HepG2 (cell line): Measurements from ENCODE around the gene MAN1B1. TPM values are rescaled to one million over a fixed set of nuclear protein-coding genes. Genes with fewer than 3 reads are reported as not detected.

ENCODE experiments used
- AGO1 ChIP-seq: fragments of 200-400 bp; formaldehyde crosslinking; IDR thresholded peaks from 2 replicates; pipeline ENCODE4 v1.6.1; 2017; ENCODE audit warnings: mild to moderate bottlenecking, low read depth, low read length, moderate library complexity; ENCODE audit not compliant: poor library complexity, severe bottlenecking
- ARID5B ChIP-seq: IDR thresholded peaks from 2 replicates; pipeline ENCODE4 v1.4.0; 2020; ENCODE audit warnings: mild to moderate bottlenecking, missing genetic modification reagents
- BCL3 ChIP-seq: sonication (generic); formaldehyde crosslinking; IDR thresholded peaks from 2 replicates; pipeline ENCODE4 v1.5.1; 2020; ENCODE audit warnings: mild to moderate bottlenecking, missing genetic modification reagents, moderate library complexity
- FUBP1 ChIP-seq: sonication (generic); formaldehyde crosslinking; IDR thresholded peaks from 2 replicates; pipeline ENCODE4 v1.5.1; 2020; ENCODE audit warnings: missing genetic modification reagents, mild to moderate bottlenecking, borderline replicate concordance
- KDM5B ChIP-seq: sonication (generic); formaldehyde crosslinking; IDR thresholded peaks from 2 replicates; pipeline ENCODE4 v1.4.0; 2020; ENCODE audit warnings: missing genetic modification reagents, mild to moderate bottlenecking, borderline replicate concordance
- KLF13 ChIP-seq: sonication (generic); formaldehyde crosslinking; IDR thresholded peaks from 2 replicates; pipeline ENCODE4 v1.4.0; 2020; ENCODE audit warnings: mild to moderate bottlenecking, missing genetic modification reagents
- NR2F2 ChIP-seq: IDR thresholded peaks from 2 replicates; pipeline ENCODE4 v1.6.1; 2012; ENCODE audit warnings: low read depth, inconsistent platforms, borderline replicate concordance
- PATZ1 ChIP-seq: sonication (generic); formaldehyde crosslinking; IDR thresholded peaks from 2 replicates; pipeline ENCODE4 v1.4.0; 2020; ENCODE audit warnings: missing genetic modification reagents
- PHF5A ChIP-seq: IDR thresholded peaks from one replicate; pipeline ENCODE4 v1.6.1; 2018; ENCODE audit warnings: low read depth, missing genetic modification reagents; ENCODE audit not compliant: unreplicated experiment
- PHF8 ChIP-seq: sonication (generic); formaldehyde crosslinking; IDR thresholded peaks from 2 replicates; pipeline ENCODE4 v1.5.0; 2020; ENCODE audit warnings: missing genetic modification reagents
- PPARG ChIP-seq: conservative IDR thresholded peaks from 2 replicates; pipeline ENCODE4 v1.6.1; 2016; ENCODE audit warnings: missing biosample characterization, missing genetic modification reagents
- SATB2 ChIP-seq: sonication (generic); formaldehyde crosslinking; IDR thresholded peaks from 2 replicates; pipeline ENCODE4 v1.5.0; 2020; ENCODE audit warnings: missing genetic modification reagents
- SPEN ChIP-seq: sonication (generic); formaldehyde crosslinking; IDR thresholded peaks from 2 replicates; pipeline ENCODE4 v1.5.1; 2020; ENCODE audit warnings: low read depth, mild to moderate bottlenecking, missing genetic modification reagents
- TGIF2 ChIP-seq: IDR thresholded peaks from 2 replicates; pipeline ENCODE4 v1.6.1; 2016; ENCODE audit warnings: control low read depth, missing compliant biosample characterization
- ZBTB46 ChIP-seq: sonication (generic); formaldehyde crosslinking; IDR thresholded peaks from 2 replicates; pipeline ENCODE4 v1.4.0; 2020; ENCODE audit warnings: mild to moderate bottlenecking, missing genetic modification reagents, borderline replicate concordance
- ZNF383 ChIP-seq: sonication (generic); formaldehyde crosslinking; IDR thresholded peaks from 2 replicates; pipeline ENCODE4 v1.4.0; 2020; ENCODE audit warnings: missing genetic modification reagents, mild to moderate bottlenecking, borderline replicate concordance
- ZNF430 ChIP-seq: sonication (generic); formaldehyde crosslinking; IDR thresholded peaks from 2 replicates; pipeline ENCODE4 v1.9.0; 2021; ENCODE audit warnings: mild to moderate bottlenecking, missing genetic modification reagents
- ZNF776 ChIP-seq: sonication (generic); formaldehyde crosslinking; IDR thresholded peaks from 2 replicates; pipeline ENCODE4 v1.4.0; 2020; ENCODE audit warnings: mild to moderate bottlenecking, missing genetic modification reagents
- polyA plus RNA-seq, 8 experiments: library from polyadenylated mRNA; depleted of rRNA in 3 of 8; stranded (reverse) in 7 of 8; unstranded in 1 of 8; fragments of >200 nt; fragmentation: Illumina TruSeq in 4 of 8; extraction: Trizol in 4 of 8; gene quantifications; 2 replicates each; pipeline versions ENCODE4 v1.2.1 to v1.2.3, GENCODE V29; 2011 to 2016; ENCODE audit warnings: low read depth in 4 of 8, missing spikeins in 1 of 8, mixed read lengths in 1 of 8; ENCODE audit not compliant: insufficient read depth in 1 of 8
- total RNA-seq, 5 experiments: library from RNA; depleted of rRNA; stranded (reverse); fragments of >200 nt; fragmentation: Illumina TruSeq; extraction: Trizol; gene quantifications; 2 replicates each; pipeline ENCODE4 v1.2.3, GENCODE V29; 2016; ENCODE audit warnings: low read depth in 1 of 5

Gene MAN1B1
- total and polyA plus RNA-seq, 2 of the 13 experiments (the other 11 are each of a cell fraction or from before 2014, with no cell fraction given), result 48.9 to 59.5 TPM

DNA sequence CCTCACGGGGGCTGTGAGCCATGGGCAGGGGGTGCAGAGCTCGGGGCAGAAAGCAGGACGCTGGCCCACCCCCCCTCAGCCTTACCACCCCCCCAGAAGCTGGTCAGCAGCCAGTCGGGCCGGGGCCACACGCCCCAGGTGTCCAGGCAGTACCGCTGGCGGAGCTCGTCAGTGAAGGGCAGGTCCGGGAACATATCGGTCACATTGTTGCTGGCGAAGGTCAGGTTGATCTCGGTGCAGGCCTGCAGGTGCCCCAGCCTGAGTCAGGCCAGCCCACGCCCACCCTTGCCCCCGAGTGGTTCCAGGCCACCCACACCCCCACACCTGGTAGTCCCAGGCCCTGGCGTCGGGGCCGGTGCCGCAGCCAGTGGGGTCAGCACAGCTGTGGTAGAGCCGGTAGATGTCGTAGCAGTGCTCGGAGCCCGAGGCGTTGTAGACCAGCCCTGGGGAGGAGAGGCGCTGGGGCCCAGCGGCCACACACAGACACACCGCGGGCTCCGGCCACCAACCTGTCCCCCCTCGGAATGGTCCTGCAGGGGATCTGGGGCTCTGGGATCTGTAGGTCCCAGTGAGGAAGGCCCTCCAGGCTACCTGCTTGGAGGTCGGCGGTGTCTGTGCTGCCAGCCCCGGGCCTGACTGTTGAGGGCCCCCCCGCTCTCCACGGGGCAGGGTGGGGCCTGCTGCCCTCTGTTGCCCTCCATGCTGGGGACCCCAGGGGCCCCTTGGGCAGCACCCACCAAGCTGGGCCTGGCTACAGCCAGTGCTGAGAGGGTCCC, 25.2 kb downstream of the MAN1B1 start (continued):
- no peak for TF ChIP-seq FUBP1 (CRISPR knock-in tag)
- TF ChIP-seq PATZ1 (CRISPR knock-in tag), result peak; percentile 43; the same call in 1 of the 2 replicates
- no peak for TF ChIP-seq NR2F2
- peak; percentile 69; the same call in 1 of the 2 replicates for TF ChIP-seq ZNF430 (CRISPR knock-in tag)
- no peak for TF ChIP-seq SATB2 (CRISPR knock-in tag)
- TF ChIP-seq KDM5B, result no peak
- no peak for TF ChIP-seq PHF5A (CRISPR knock-in tag)
- no peak for TF ChIP-seq ZNF776 (CRISPR knock-in tag)
- peak; percentile 49; the same call in 1 of the 2 replicates for TF ChIP-seq PHF8 (CRISPR knock-in tag)
- no peak for TF ChIP-seq PPARG
- TF ChIP-seq ZBTB46 (CRISPR knock-in tag), result peak; percentile 71; the same call in 1 of the 2 replicates
- peak; percentile 32; the same call in 1 of the 2 replicates for TF ChIP-seq SPEN (CRISPR knock-in tag)
- TF ChIP-seq AGO1, result no peak
- TF ChIP-seq TGIF2 (CRISPR knock-in tag), result no peak
- no peak for TF ChIP-seq KLF13 (CRISPR knock-in tag)
- TF ChIP-seq BCL3, result no peak
- no peak for TF ChIP-seq ZNF383 (CRISPR knock-in tag)
- no peak for TF ChIP-seq ARID5B (CRISPR knock-in tag)
